Measurements from ENCODE around the gene JMJD4.
"Not testable (repeated sequence)": the region's sequence is repeated elsewhere in the genome, so short reads cannot be mapped to it uniquely, and the experiment has no call there.

JMJD4 gene

DNA sequence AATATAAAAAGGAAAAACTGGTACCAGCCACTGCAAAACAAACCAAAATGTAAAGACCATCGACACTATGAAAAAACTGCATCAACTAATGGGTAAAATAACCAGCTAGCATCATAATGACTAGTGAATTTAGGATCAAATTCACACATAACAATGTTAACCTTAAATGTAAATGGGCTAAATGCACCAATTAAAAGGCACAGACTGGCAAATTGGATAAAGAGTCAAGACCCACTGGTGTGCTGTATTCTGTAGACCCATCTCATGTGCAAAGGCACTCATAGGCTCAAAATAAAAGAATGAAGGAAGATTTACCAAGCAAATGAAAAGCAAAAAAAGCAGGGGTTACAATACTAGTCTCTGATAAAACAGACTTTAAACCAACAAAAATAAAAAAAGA is 33.5 kb downstream of the JMJD4 start:
- not testable (repeated sequence) for DNase-seq (ENCODE audit: low read depth in 4 of 4, low spot score in 1 of 4)

DNA sequence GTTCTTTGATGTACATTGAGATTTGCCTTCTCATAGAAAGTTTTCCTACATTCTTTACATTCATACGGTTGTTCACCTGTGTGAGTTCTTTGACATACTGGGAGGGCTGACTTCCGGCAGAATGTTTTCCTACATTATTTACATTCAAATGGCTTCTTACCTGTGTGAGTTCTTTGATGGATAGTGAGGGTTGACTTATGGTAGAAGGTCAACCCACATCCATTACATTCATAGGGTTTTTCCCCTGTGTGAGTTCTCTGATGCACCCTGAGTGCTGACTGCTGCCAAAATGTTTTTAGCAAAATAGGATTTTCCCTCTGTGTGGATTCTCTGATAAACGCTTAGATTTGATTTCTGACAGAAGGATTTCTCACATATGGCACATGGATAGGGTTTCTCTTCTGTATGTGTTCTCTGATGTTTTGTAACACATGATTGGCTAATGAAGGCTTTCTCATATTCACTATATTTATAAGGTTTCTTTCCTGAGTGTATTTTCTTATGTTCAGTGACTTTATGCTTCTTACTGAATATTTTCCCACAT is 37.7 kb downstream of the JMJD4 start:
- no peak for DNase-seq (ENCODE audit: low read depth in 4 of 4, low spot score in 1 of 4)

DNA sequence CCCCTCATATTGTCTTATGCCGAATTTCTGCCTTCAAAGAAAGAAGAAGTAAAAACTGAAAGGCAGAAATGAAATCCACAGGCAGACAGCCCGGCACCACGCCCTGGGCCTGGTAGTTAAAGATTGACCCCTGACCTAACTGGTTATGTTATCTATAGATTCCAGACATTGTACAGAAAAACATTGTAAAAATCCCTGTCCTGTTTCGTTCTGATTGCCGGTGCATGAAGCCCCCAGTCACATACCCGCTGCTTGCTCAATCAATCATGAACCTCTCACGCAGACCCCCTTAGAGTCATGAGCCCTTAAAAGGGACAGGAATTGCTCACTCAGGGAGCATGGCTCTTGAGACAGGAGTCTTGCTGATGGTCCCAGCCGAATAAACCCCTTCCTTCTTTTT is 49.3 kb downstream of the JMJD4 start:
- DNase-seq (ENCODE audit: low read depth in 4 of 4, low spot score in 1 of 4), result no peak
